Stimulated activated naive CD8-positive, alpha-beta T cell treated with anti-CD3 and anti-CD28 coated beads, Interleukin-15, amount 100 ng/mL, for 72 hours (primary cell): Measurements from ENCODE around the gene KRTAP2-4.
"Not testable (repeated sequence)": the region's sequence is repeated elsewhere in the genome, so short reads cannot be mapped to it uniquely, and the experiment has no call there.

ENCODE experiments used
- ATAC-seq: fragments of 150-1000 bp; cut with Tn5 transposase; 2 replicates; pipeline ENCODE4 v1.10.0; 2021; ENCODE audit warnings: mild to moderate bottlenecking, moderate library complexity
- DNase-seq, 2 donors: peaks; one replicate each; pipeline ENCODE4 v3.0.0; 2021 to 2022
- H3K27ac Mint-ChIP-seq, 2 donors: one replicate each; pipeline ENCODE4 v1.8.0; 2022; ENCODE audit warnings: mild to moderate bottlenecking in 2 of 2, mixed read lengths in 2 of 2, moderate library complexity in 2 of 2
- H3K27me3 Mint-ChIP-seq: one replicate; pipeline ENCODE4 v1.8.0; 2022; ENCODE audit warnings: mixed read lengths
- H3K4me1 Mint-ChIP-seq: one replicate; pipeline ENCODE4 v1.8.0; 2022; ENCODE audit warnings: mild to moderate bottlenecking, mixed read lengths
- H3K4me3 Mint-ChIP-seq, 2 donors: one replicate each; pipeline ENCODE4 v1.8.0; 2022; ENCODE audit warnings: mild to moderate bottlenecking in 2 of 2, mixed read lengths in 2 of 2, moderate library complexity in 1 of 2
- H3K9me3 Mint-ChIP-seq, 2 donors: one replicate each; pipeline ENCODE4 v1.8.0; 2022; ENCODE audit warnings: mixed read lengths in 2 of 2

The KRTAP2-4 gene

GRCh38 chr17:41065829-41066624 lies at the start of gene KRTAP2-4:
Gene KRTAP2-4, minus strand, starts transcription at chr17:41065879. Its CDS starts 34 bp downstream, at chr17:41065845.
- no peaks in the 10 kb centered on the region for H3K9me3 Mint-ChIP-seq
- peaks cover 3% of the 10 kb centered on the region for H3K27me3 Mint-ChIP-seq
- peak within 1 kb of the TSS in 1 of 2 donors; percentile 68 for H3K27ac Mint-ChIP-seq
- H3K4me1 Mint-ChIP-seq = peaks cover 6% of the 10 kb centered on the region
- no peak within 1 kb of the TSS for H3K4me3 Mint-ChIP-seq
- no peak for DNase-seq
- ATAC-seq = peak; percentile 56

- ATAC-seq (no peak), DNase-seq (no peak)
- Mint-ChIP-seq H3K4me1 (peaks cover 19% of the 10 kb centered on the region), H3K9me3 (peaks cover 0 to 12% of the 10 kb centered on the region in 2 donors), H3K27ac (no peak overlapping the region), H3K4me3 (no peak overlapping the region), H3K27me3 (no peaks in the 10 kb centered on the region)
These were observed 45.6 kb upstream of the KRTAP2-4 start for GRCh38 chr17:41111151-41111885.

- not testable (repeated sequence) for ATAC-seq
- H3K4me3 Mint-ChIP-seq = peak overlapping the region in 1 of 2 donors; percentile 22
These were observed 43.2 kb upstream of the KRTAP2-4 start for GRCh38 chr17:41108728-41109386.

GRCh38 chr17:41107941-41108450 lies 42.3 kb upstream of the KRTAP2-4 start:
- Mint-ChIP-seq H3K27me3 (no peaks in the 10 kb centered on the region), H3K4me3 (no peak overlapping the region), H3K27ac (no peak overlapping the region), H3K4me1 (peaks cover 18% of the 10 kb centered on the region), H3K9me3 (peaks cover 0 to 12% of the 10 kb centered on the region in 2 donors)
- ATAC-seq = no peak
- DNase-seq = no peak

More at GRCh38 chr17:41108728-41109386, 43.2 kb upstream of the KRTAP2-4 start:
- not testable (repeated sequence) for H3K27ac Mint-ChIP-seq, H3K27me3 Mint-ChIP-seq, DNase-seq
- Mint-ChIP-seq H3K9me3 (peaks cover 0 to 12% of the 10 kb centered on the region in 2 donors), H3K4me1 (peaks cover 18% of the 10 kb centered on the region)

- not testable (repeated sequence) for H3K9me3 Mint-ChIP-seq, ATAC-seq, H3K4me3 Mint-ChIP-seq, H3K27ac Mint-ChIP-seq, H3K27me3 Mint-ChIP-seq, DNase-seq
- peaks cover 19% of the 10 kb centered on the region for H3K4me1 Mint-ChIP-seq
These were observed 39.7 kb upstream of the KRTAP2-4 start, which contains the start of gene KRTAP4-9 for GRCh38 chr17:41105347-41105746. Gene KRTAP4-9, plus strand, starts transcription at chr17:41105389. Its CDS starts 0 bp downstream, at chr17:41105389.

GRCh38 chr17:41104386-41105038 lies 38.8 kb upstream of the KRTAP2-4 start:
- not testable (repeated sequence) for ATAC-seq, DNase-seq, H3K27me3 Mint-ChIP-seq, H3K4me3 Mint-ChIP-seq, H3K27ac Mint-ChIP-seq, H3K9me3 Mint-ChIP-seq
- peaks cover 28% of the 10 kb centered on the region for H3K4me1 Mint-ChIP-seq

GRCh38 chr17:41103896-41104295 lies 38.2 kb upstream of the KRTAP2-4 start:
- Mint-ChIP-seq H3K27me3 (no peaks in the 10 kb centered on the region), H3K4me1 (peaks cover 27% of the 10 kb centered on the region), H3K4me3 (no peak overlapping the region), H3K9me3 (peaks cover 0 to 5% of the 10 kb centered on the region in 2 donors), H3K27ac (no peak overlapping the region)
- ATAC-seq = no peak
- no peak for DNase-seq

- Mint-ChIP-seq H3K9me3 (no peaks in the 10 kb centered on the region), H3K27ac (no peak within 1 kb of the TSS), H3K4me1 (peaks cover 12% of the 10 kb centered on the region), H3K27me3 (peaks cover 11% of the 10 kb centered on the region), H3K4me3 (no peak within 1 kb of the TSS)
- ATAC-seq = no peak
- no peak for DNase-seq
These were observed 36.0 kb upstream of the KRTAP2-4 start, which contains the start of gene KRTAP4-16 for GRCh38 chr17:41101586-41102259. Gene KRTAP4-16, minus strand, starts transcription at chr17:41102209. Its CDS starts 0 bp downstream, at chr17:41102209.

- not testable (repeated sequence) for H3K9me3 Mint-ChIP-seq, ATAC-seq, H3K27ac Mint-ChIP-seq, H3K4me3 Mint-ChIP-seq, DNase-seq
- Mint-ChIP-seq H3K27me3 (peaks cover 11% of the 10 kb centered on the region), H3K4me1 (peaks cover 12% of the 10 kb centered on the region)
These were observed 34.2 kb upstream of the KRTAP2-4 start for GRCh38 chr17:41099682-41100480.

GRCh38 chr17:41098481-41098880 lies 32.8 kb upstream of the KRTAP2-4 start:
- H3K27ac Mint-ChIP-seq = no peak overlapping the region
- H3K27me3 Mint-ChIP-seq = peaks cover 11% of the 10 kb centered on the region
- peaks cover 12% of the 10 kb centered on the region for H3K4me1 Mint-ChIP-seq
- no peaks in the 10 kb centered on the region for H3K9me3 Mint-ChIP-seq
- no peak overlapping the region for H3K4me3 Mint-ChIP-seq
- no peak for ATAC-seq
- DNase-seq = no peak

GRCh38 chr17:41098042-41098441 lies 32.4 kb upstream of the KRTAP2-4 start, which contains the start of gene KRTAP4-8:
Gene KRTAP4-8, minus strand, starts transcription at chr17:41098142. Its CDS starts 58 bp downstream, at chr17:41098084.
- H3K27ac Mint-ChIP-seq = no peak within 1 kb of the TSS
- H3K9me3 Mint-ChIP-seq = no peaks in the 10 kb centered on the region
- DNase-seq (no peak), ATAC-seq (no peak)
- peaks cover 12% of the 10 kb centered on the region for H3K4me1 Mint-ChIP-seq
- H3K27me3 Mint-ChIP-seq = peaks cover 11% of the 10 kb centered on the region
- H3K4me3 Mint-ChIP-seq = no peak within 1 kb of the TSS

GRCh38 chr17:41096055-41096454 lies 30.4 kb upstream of the KRTAP2-4 start:
- H3K9me3 Mint-ChIP-seq = no peaks in the 10 kb centered on the region
- no peak for DNase-seq
- peaks cover 11% of the 10 kb centered on the region for H3K27me3 Mint-ChIP-seq

GRCh38 chr17:41088760-41089352 lies 23.2 kb upstream of the KRTAP2-4 start:
- H3K9me3 Mint-ChIP-seq, DNase-seq, H3K27me3 Mint-ChIP-seq, H3K4me3 Mint-ChIP-seq, ATAC-seq, H3K4me1 Mint-ChIP-seq, H3K27ac Mint-ChIP-seq: not testable (repeated sequence)

More at GRCh38 chr17:41096055-41096454, 30.4 kb upstream of the KRTAP2-4 start:
- no peak overlapping the region for H3K4me3 Mint-ChIP-seq
- ATAC-seq = no peak
- peaks cover 12% of the 10 kb centered on the region for H3K4me1 Mint-ChIP-seq
- no peak overlapping the region for H3K27ac Mint-ChIP-seq
